IPS-18c (cell line): ENCODE measurements around the gene ERC2.

Experiments used
- H3K4me3 ChIP-seq: 2 replicates; pipeline ENCODE4 v1.7.0; 2013; ENCODE audit warnings: low read depth, mild to moderate bottlenecking, low read length, moderate library complexity; ENCODE audit not compliant: insufficient read depth
- H3K9me3 ChIP-seq: one replicate; pipeline ENCODE4 v1.6.1; 2013; ENCODE audit warnings: mild to moderate bottlenecking, low read length, moderate library complexity; ENCODE audit not compliant: control insufficient read depth, insufficient read depth

ERC2 gene

GRCh38 chr3:56397798-56398197 lies 70.5 kb downstream of the ERC2 start:
- no peaks in the 10 kb centered on the region for H3K9me3 ChIP-seq

GRCh38 chr3:56389183-56389830 lies 79.0 kb downstream of the ERC2 start:
- no peak overlapping the region for H3K4me3 ChIP-seq
- H3K9me3 ChIP-seq = no peaks in the 10 kb centered on the region

More at GRCh38 chr3:56397798-56398197, 70.5 kb downstream of the ERC2 start:
- no peak overlapping the region for H3K4me3 ChIP-seq

- H3K4me3 ChIP-seq = no peak overlapping the region
- H3K9me3 ChIP-seq = no peaks in the 10 kb centered on the region
These were observed 85.2 kb downstream of the ERC2 start for GRCh38 chr3:56383092-56383491.

GRCh38 chr3:56379723-56380287 lies 88.5 kb downstream of the ERC2 start:
- Histone ChIP-seq H3K4me3 (no peak overlapping the region), H3K9me3 (no peaks in the 10 kb centered on the region)

- no peak overlapping the region for H3K4me3 ChIP-seq
- no peaks in the 10 kb centered on the region for H3K9me3 ChIP-seq
These were observed 92.6 kb downstream of the ERC2 start for GRCh38 chr3:56375654-56376053.

GRCh38 chr3:56373386-56373785 lies 94.9 kb downstream of the ERC2 start:
- Histone ChIP-seq H3K4me3 (no peak overlapping the region), H3K9me3 (no peaks in the 10 kb centered on the region)

- Histone ChIP-seq H3K4me3 (no peak overlapping the region), H3K9me3 (no peaks in the 10 kb centered on the region)
These were observed 97.1 kb downstream of the ERC2 start for GRCh38 chr3:56370991-56371775.

GRCh38 chr3:56369914-56370313 lies 98.4 kb downstream of the ERC2 start:
- Histone ChIP-seq H3K9me3 (no peaks in the 10 kb centered on the region), H3K4me3 (no peak overlapping the region)

- Histone ChIP-seq H3K4me3 (no peak overlapping the region), H3K9me3 (no peaks in the 10 kb centered on the region)
These were observed 99.4 kb downstream of the ERC2 start for GRCh38 chr3:56368846-56369245.

- H3K4me3 ChIP-seq = no peak overlapping the region
- H3K9me3 ChIP-seq = no peaks in the 10 kb centered on the region
These were observed 101.6 kb downstream of the ERC2 start for GRCh38 chr3:56366641-56367162.

- no peak overlapping the region for H3K4me3 ChIP-seq
- no peaks in the 10 kb centered on the region for H3K9me3 ChIP-seq
These were observed 102.2 kb downstream of the ERC2 start for GRCh38 chr3:56365905-56366640.

GRCh38 chr3:56364665-56365064 lies 103.6 kb downstream of the ERC2 start:
- no peak overlapping the region for H3K4me3 ChIP-seq
- no peaks in the 10 kb centered on the region for H3K9me3 ChIP-seq

- Histone ChIP-seq H3K9me3 (no peaks in the 10 kb centered on the region), H3K4me3 (no peak overlapping the region)
These were observed 104.5 kb downstream of the ERC2 start for GRCh38 chr3:56363720-56364119.

- Histone ChIP-seq H3K9me3 (no peaks in the 10 kb centered on the region), H3K4me3 (no peak overlapping the region)
These were observed 106.5 kb downstream of the ERC2 start for GRCh38 chr3:56361731-56362130.

GRCh38 chr3:56357266-56357665 lies 111.0 kb downstream of the ERC2 start:
- H3K4me3 ChIP-seq = no peak overlapping the region

GRCh38 chr3:56356808-56357207 lies 111.5 kb downstream of the ERC2 start:
- Histone ChIP-seq H3K4me3 (no peak overlapping the region), H3K9me3 (no peaks in the 10 kb centered on the region)

More at GRCh38 chr3:56357266-56357665, 111.0 kb downstream of the ERC2 start:
- no peaks in the 10 kb centered on the region for H3K9me3 ChIP-seq

- H3K4me3 ChIP-seq = no peak overlapping the region
- H3K9me3 ChIP-seq = no peaks in the 10 kb centered on the region
These were observed 112.6 kb downstream of the ERC2 start for GRCh38 chr3:56355570-56356185.
